Thyroid gland (tissue), 4 donors: Measurements from ENCODE around the gene NR1H4. TPM values are rescaled to one million over a fixed set of nuclear protein-coding genes. Genes with fewer than 3 reads are reported as not detected.
"Not testable (repeated sequence)": the region's sequence is repeated elsewhere in the genome, so short reads cannot be mapped to it uniquely, and the experiment has no call there.

Experiments
- DNase-seq, 2 donors: peaks; one replicate each; pipeline ENCODE4 v3.0.0-alpha.2; 2019
- H3K27ac ChIP-seq, 3 donors: fragments of 200-600 bp; sonication (generic); 1 replicate in 2 of 3; 2 replicates in 1 of 3; pipeline ENCODE4 v1.5.1; 2016 to 2019; ENCODE audit warnings: mild to moderate bottlenecking in 1 of 3, moderate library complexity in 1 of 3
- H3K27me3 ChIP-seq: fragments of 200-600 bp; sonication (generic); one replicate; pipeline ENCODE4 v1.5.1; 2019
- H3K36me3 ChIP-seq, 2 donors: fragments of 200-600 bp; sonication (generic); one replicate each; pipeline ENCODE4 v1.5.1; 2016 to 2019
- H3K4me1 ChIP-seq, 2 donors: fragments of 200-600 bp; sonication (generic); one replicate each; pipeline ENCODE4 v1.5.1; 2017 to 2019
- H3K4me3 ChIP-seq, 3 donors: fragments of 200-600 bp; sonication (generic); replicated peaks in 1 of 3; 1 replicate in 2 of 3; 2 replicates in 1 of 3; pipeline ENCODE4 v1.5.1; 2016; ENCODE audit warnings: mild to moderate bottlenecking in 1 of 3
- H3K9me3 ChIP-seq: fragments of 200-600 bp; sonication (generic); one replicate; pipeline ENCODE4 v1.5.1; 2017
- CTCF ChIP-seq, 6 experiments: fragments of 200-600 bp in 3 of 6; fragments of 450-650 bp in 3 of 6; sonication (generic) in 3 of 6; IDR thresholded peaks; one replicate each; pipeline ENCODE4 v1.5.1; 2016 to 2019; ENCODE audit warnings: antibody characterized with exemption in 6 of 6, mild to moderate bottlenecking in 2 of 6, inconsistent platforms in 1 of 6, moderate library complexity in 1 of 6
- POLR2A ChIP-seq, 2 donors: fragments of 450-650 bp; IDR thresholded peaks; one replicate each; pipeline ENCODE4 v1.6.1; 2017; ENCODE audit warnings: antibody characterized with exemption in 2 of 2, mild to moderate bottlenecking in 2 of 2, moderate library complexity in 1 of 2
- WGBS, 2 donors: methylation state at CpG; one replicate each; pipeline ENCODE4 v1.1.5; 2017; 5-methylcytosine and 5-hydroxymethylcytosine counted together
- intact Hi-C: fragments of 100-400 bp; cut with DNase I; formaldehyde crosslinking; loops from one replicate; pipeline ENCODE4 v1.15.1; 2023
- total RNA-seq, 4 donors: library from RNA; depleted of rRNA; stranded (reverse); fragments of >200 nt; gene quantifications; one replicate each; pipeline ENCODE4 v1.2.3, GENCODE V29; 2016

NR1H4 gene
- total RNA-seq, result not detected

GRCh38 chr12:100473716-100474150, at the start of gene NR1H4:
Gene NR1H4, plus strand, starts transcription at chr12:100473866. Its CDS starts 19,458 bp downstream, at chr12:100493324.
- intact Hi-C loops, result no loop called here
- no peaks in the 10 kb centered on the region for H3K36me3 ChIP-seq
- 66 to 79% methylated on average over 6 of the region's 6 CpGs for WGBS, 2 donors

GRCh38 chr12:100426145-100426544, 47.5 kb upstream of the NR1H4 start:
- no peak overlapping the region for H3K27ac ChIP-seq
- H3K36me3 ChIP-seq, result no peaks in the 10 kb centered on the region
- WGBS, 2 donors, result 41 to 42% methylated on average over 1 of the region's 1 CpG
- no peaks in the 10 kb centered on the region for H3K27me3 ChIP-seq
- H3K4me3 ChIP-seq, result no peak overlapping the region
- DNase-seq, result no peak
- no peaks in the 10 kb centered on the region for H3K4me1 ChIP-seq
- TF ChIP-seq CTCF (IDR thresholded peaks at IDR 0.05) (no peak), POLR2A (IDR thresholded peaks at IDR 0.05) (no peak)
- intact Hi-C loops, result no loop called here
- no peaks in the 10 kb centered on the region for H3K9me3 ChIP-seq

More at GRCh38 chr12:100473716-100474150, at the start of gene NR1H4:
- Histone ChIP-seq H3K27ac (no peak within 1 kb of the TSS), H3K9me3 (no peaks in the 10 kb centered on the region), H3K4me3 (no peak within 1 kb of the TSS), H3K4me1 (no peaks in the 10 kb centered on the region), H3K27me3 (no peaks in the 10 kb centered on the region)
- no peak for DNase-seq
- TF ChIP-seq CTCF (IDR thresholded peaks at IDR 0.05) (no peak), POLR2A (IDR thresholded peaks at IDR 0.05) (no peak)

- H3K4me3 ChIP-seq, result no peak overlapping the region
- intact Hi-C loops, result no loop called here
- WGBS, 2 donors, result 69 to 74% methylated on average over 3 of the region's 3 CpGs
- no peaks in the 10 kb centered on the region for H3K36me3 ChIP-seq
- no peaks in the 10 kb centered on the region for H3K27me3 ChIP-seq
- TF ChIP-seq CTCF (IDR thresholded peaks at IDR 0.05) (no peak), POLR2A (IDR thresholded peaks at IDR 0.05) (no peak)
- H3K27ac ChIP-seq, result no peak overlapping the region
- no peaks in the 10 kb centered on the region for H3K9me3 ChIP-seq
- no peak for DNase-seq
- no peaks in the 10 kb centered on the region for H3K4me1 ChIP-seq
These were observed 46.6 kb upstream of the NR1H4 start for GRCh38 chr12:100427078-100427477.

- DNase-seq, H3K27ac ChIP-seq, H3K9me3 ChIP-seq, H3K36me3 ChIP-seq, H3K27me3 ChIP-seq, H3K4me3 ChIP-seq, H3K4me1 ChIP-seq, intact Hi-C loops: not testable (repeated sequence)
- 93 to 97% methylated on average over 9 to 17 of the region's 32 CpGs for WGBS, 2 donors
These were observed 43.4 kb upstream of the NR1H4 start for GRCh38 chr12:100430251-100430650.

GRCh38 chr12:100433701-100434100, 40.0 kb upstream of the NR1H4 start:
- Histone ChIP-seq H3K4me3 (no peak overlapping the region), H3K4me1 (no peaks in the 10 kb centered on the region), H3K36me3 (no peaks in the 10 kb centered on the region), H3K27me3 (no peaks in the 10 kb centered on the region), H3K27ac (no peak overlapping the region), H3K9me3 (no peaks in the 10 kb centered on the region)
- no peak for DNase-seq
- TF ChIP-seq CTCF (IDR thresholded peaks at IDR 0.05) (no peak), POLR2A (IDR thresholded peaks at IDR 0.05) (no peak)
- intact Hi-C loops, result no loop called here
- 54 to 64% methylated on average over 2 of the region's 2 CpGs for WGBS, 2 donors

- Histone ChIP-seq H3K9me3 (no peaks in the 10 kb centered on the region), H3K4me1 (no peaks in the 10 kb centered on the region), H3K36me3 (no peaks in the 10 kb centered on the region), H3K27ac (no peak overlapping the region), H3K4me3 (no peak overlapping the region), H3K27me3 (no peaks in the 10 kb centered on the region)
- no peak for DNase-seq
- TF ChIP-seq CTCF (IDR thresholded peaks at IDR 0.05), result no peak
- TF ChIP-seq POLR2A (IDR thresholded peaks at IDR 0.05), result no peak
- intact Hi-C loops, result no loop called here
These were observed 39.5 kb upstream of the NR1H4 start for GRCh38 chr12:100434177-100434576.
